SH-SY5Y (cell line): ENCODE data around the gene DUOX2.

Source experiments
- GATA2 ChIP-seq: IDR thresholded peaks from 2 replicates; pipeline ENCODE4 v1.6.1; 2011; ENCODE audit warnings: mild to moderate bottlenecking, low read depth, low read length
- GATA3 ChIP-seq: IDR thresholded peaks from 2 replicates; pipeline ENCODE4 v1.6.1; 2011; ENCODE audit warnings: low read depth, mild to moderate bottlenecking, low read length, moderate library complexity

DUOX2 gene

GRCh38 chr15:45117308-45118130 lies 3.5 kb upstream of the DUOX2 start:
- TF ChIP-seq GATA3 (no peak), GATA2 (no peak)

GRCh38 chr15:45116482-45117307 lies 2.7 kb upstream of the DUOX2 start:
- TF ChIP-seq GATA3 (no peak), GATA2 (no peak)

DNA sequence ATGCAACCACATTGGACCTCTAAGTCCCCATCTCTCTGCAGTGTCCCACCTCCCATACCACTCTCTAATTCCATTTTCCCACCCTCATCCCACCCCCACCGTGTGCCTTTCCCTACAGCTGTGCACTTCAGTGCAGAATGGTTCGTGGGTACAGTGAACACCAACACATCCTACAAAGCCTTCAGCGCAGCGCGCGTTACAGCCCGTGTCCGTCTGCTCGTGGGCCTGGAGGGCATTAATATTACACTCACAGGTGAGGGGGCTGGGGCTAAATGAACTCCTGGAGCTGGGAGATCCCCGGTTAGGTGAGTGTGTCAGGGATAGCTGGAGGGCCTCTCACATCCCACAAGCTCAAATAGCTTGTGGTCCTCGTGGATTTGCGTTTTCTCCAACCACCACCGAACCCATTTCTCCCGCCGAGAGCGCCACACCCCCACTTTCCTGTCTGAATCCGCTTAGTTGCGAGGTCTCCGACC lies 2.1 kb upstream of the DUOX2 start:
- TF ChIP-seq GATA2 = no peak
- TF ChIP-seq GATA3 = no peak

- no peak for TF ChIP-seq GATA3
These were observed 1.4 kb upstream of the DUOX2 start for GRCh38 chr15:45115312-45115820.

DNA sequence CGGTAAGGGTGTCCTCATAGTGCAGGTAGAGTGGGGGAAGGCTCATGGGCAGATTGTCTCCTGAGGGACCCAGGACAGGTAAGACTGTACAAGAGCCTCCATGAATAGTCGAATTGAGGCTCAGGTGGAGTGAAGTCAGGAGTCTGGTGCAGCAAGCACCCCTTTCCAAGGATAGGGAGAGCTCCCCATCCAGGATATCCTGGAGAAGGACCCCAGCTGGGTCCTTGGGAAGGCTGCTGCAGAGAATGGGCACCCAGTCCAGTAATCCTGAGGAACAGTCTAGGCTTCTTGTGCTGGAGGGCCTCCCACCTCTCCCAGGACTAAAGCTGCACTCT lies 746 bp upstream of the DUOX2 start:
- TF ChIP-seq GATA2 (no peak), GATA3 (no peak)

DNA sequence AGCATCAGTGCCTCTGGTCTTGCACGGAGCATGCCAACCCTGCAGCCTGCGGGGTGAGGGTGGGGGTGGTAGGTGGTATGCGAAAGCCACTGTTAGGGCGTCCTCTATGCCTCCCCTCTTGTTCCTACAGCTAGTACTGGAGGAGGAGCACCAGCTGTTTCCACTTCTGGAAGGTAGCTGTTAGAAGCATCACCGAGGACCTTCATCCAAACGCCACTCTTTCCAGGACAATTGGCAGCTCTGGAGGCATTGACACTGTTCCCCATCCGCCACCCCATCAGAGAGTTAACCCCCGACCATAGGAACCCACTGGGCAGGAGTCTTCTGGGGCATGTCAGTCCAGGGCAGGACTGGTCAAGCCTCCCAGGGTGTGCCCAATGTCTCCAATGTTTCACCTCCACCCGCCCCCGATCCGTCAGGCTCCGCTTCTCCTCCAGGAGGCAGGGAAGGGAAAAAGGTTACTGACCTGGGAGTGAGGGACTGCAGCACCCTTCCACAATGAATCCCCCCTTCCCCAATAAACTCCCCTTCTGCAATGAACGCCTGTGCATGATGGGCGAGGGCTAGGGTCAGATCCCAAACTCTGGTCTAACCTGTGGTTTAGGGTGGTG lies 487 bp downstream of the DUOX2 start:
- TF ChIP-seq GATA3 (no peak), GATA2 (no peak)

DNA sequence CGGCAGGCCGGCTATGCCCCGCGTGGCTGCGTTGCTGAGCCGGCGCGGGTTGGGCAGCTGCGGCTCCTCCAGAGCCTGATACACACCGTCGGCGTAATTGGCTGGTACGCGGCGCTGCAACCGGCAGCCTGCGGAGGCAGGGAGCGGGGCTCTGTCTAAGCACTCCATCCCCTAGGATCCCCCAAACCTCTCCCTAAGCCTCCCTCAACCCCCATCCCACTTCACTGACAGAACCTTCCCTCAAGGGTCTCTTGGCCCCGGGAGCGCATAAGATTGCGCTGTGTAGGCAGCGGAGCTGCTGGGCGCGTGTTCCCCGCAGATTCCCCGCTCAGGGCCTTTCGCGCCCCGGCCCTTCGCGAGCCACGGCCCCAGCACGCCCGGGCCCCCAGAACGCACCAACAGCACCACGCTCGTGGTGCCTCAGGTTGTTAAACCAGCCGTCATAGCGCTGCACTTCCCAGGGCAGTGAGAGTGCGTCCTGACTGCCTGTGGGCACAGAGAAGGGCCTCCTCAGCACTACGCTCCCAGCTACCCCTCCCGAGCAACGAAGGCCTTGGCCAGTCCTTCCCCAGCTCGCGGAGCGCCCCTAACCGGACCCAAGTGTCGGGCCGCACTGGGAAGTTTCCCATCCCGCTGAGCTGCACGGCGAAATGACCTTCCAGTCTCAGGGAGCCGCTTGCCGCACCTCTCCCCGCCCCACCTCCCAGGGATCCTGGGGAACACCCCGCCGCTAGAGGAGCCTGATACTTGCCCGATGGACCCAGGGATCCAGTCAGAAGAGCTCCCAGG lies 1.2 kb downstream of the DUOX2 start:
- TF ChIP-seq GATA3 (no peak), GATA2 (no peak)

- TF ChIP-seq GATA2 = no peak
These were observed 1.8 kb downstream of the DUOX2 start for GRCh38 chr15:45112143-45112590.

- TF ChIP-seq GATA2 (no peak), GATA3 (no peak)
These were observed 2.4 kb downstream of the DUOX2 start for GRCh38 chr15:45111390-45112142.

- no peak for TF ChIP-seq GATA2
- TF ChIP-seq GATA3 = no peak
These were observed 3.6 kb downstream of the DUOX2 start for GRCh38 chr15:45110256-45110820.

GRCh38 chr15:45107941-45108630 lies 5.9 kb downstream of the DUOX2 start:
- TF ChIP-seq GATA2 = no peak
- TF ChIP-seq GATA3 = no peak
